PC-9 (cell line): ENCODE results near the gene CDYL2. TPM values are rescaled to one million over a fixed set of nuclear protein-coding genes. Genes with fewer than 3 reads are reported as not detected.

Experiments used
- BruUV-seq: library from RNA; stranded (reverse); fragments of 400-500 nt; replicated peaks from 2 replicates; lab custom pipeline; 2021; lab: Mats Ljungman, UMichigan
- CTCF ChIA-PET: fragments of 300-600 bp; sonication (Branson Sonifier 250); formaldehyde crosslinking; loops from one replicate; lab custom pipeline; 2022; ENCODE audit warnings: antibody characterized with exemption; lab: Charles Lee
- POLR2A ChIA-PET: fragments of 300-600 bp; sonication (Branson Sonifier 250); formaldehyde crosslinking; loops from one replicate; lab custom pipeline; 2022; ENCODE audit warnings: antibody characterized with exemption; ENCODE audit not compliant: unreplicated experiment; lab: Charles Lee
- DNase-seq, 2 experiments: peaks; one replicate each; pipeline versions ENCODE4 v3.0.0 to v3.0.0-alpha.2; 2015 to 2022; ENCODE audit warnings: mixed read lengths in 1 of 2
- H2AFZ ChIP-seq: fragments of 200-600 bp; sonication (generic); 2 replicates; pipeline ENCODE4 v1.8.1; 2017; ENCODE audit warnings: antibody characterized with exemption
- H3F3A ChIP-seq: fragments of 200-600 bp; sonication (generic); 2 replicates; pipeline ENCODE4 v1.8.1; 2017; ENCODE audit warnings: antibody characterized with exemption, mild to moderate bottlenecking, low read depth; ENCODE audit not compliant: insufficient read depth
- H3K27ac ChIP-seq: fragments of 200-600 bp; sonication (generic); 2 replicates; pipeline ENCODE4 v1.6.1; 2016; ENCODE audit warnings: mixed run types
- H3K27me3 ChIP-seq: fragments of 200-600 bp; sonication (generic); 2 replicates; pipeline ENCODE4 v1.6.1; 2016; ENCODE audit warnings: low read depth, mixed run types; ENCODE audit not compliant: insufficient read depth
- H3K36me3 ChIP-seq: fragments of 200-600 bp; sonication (generic); 2 replicates; pipeline ENCODE4 v1.6.1; 2016; ENCODE audit warnings: low read depth, mixed run types
- H3K4me1 ChIP-seq: fragments of 200-600 bp; sonication (generic); replicated peaks from 2 replicates; pipeline ENCODE4 v1.6.1; 2016; ENCODE audit warnings: mixed run types; ENCODE audit not compliant: insufficient read depth
- H3K4me2 ChIP-seq: fragments of 200-600 bp; sonication (generic); 2 replicates; pipeline ENCODE4 v1.6.1; 2017; ENCODE audit warnings: mixed run types
- H3K4me3 ChIP-seq: fragments of 200-600 bp; sonication (generic); 2 replicates; pipeline ENCODE4 v1.6.1; 2016; ENCODE audit warnings: mixed run types
- H3K79me2 ChIP-seq: fragments of 200-600 bp; sonication (generic); 2 replicates; pipeline ENCODE4 v1.6.1; 2017; ENCODE audit warnings: low read depth, mixed run types
- H3K9me2 ChIP-seq: fragments of 200-600 bp; sonication (generic); 2 replicates; pipeline ENCODE4 v1.8.1; 2017; ENCODE audit warnings: mild to moderate bottlenecking; ENCODE audit not compliant: insufficient read depth
- H3K9me3 ChIP-seq: fragments of 200-600 bp; sonication (generic); 2 replicates; pipeline ENCODE4 v1.8.1; 2016; ENCODE audit warnings: low read depth; ENCODE audit not compliant: insufficient read depth
- H4K20me1 ChIP-seq: fragments of 200-600 bp; sonication (generic); 2 replicates; pipeline ENCODE4 v1.8.1; 2017; ENCODE audit not compliant: insufficient read depth
- EZH2 ChIP-seq: fragments of 200-600 bp; sonication (generic); IDR thresholded peaks from 2 replicates; pipeline ENCODE4 v1.8.0; 2017; ENCODE audit warnings: antibody characterized with exemption, low read depth
- intact Hi-C: fragments of 100-400 bp; cut with micrococcal nuclease; formaldehyde crosslinking; loops from one replicate; pipeline ENCODE4 v1.10.0; 2022; ENCODE audit not compliant: unreplicated experiment
- total RNA-seq: library from RNA; stranded (reverse); gene quantifications from 2 replicates; pipeline ENCODE4 v1.2.3, GENCODE V29; 2021
- TF ChIP-seq, protein P1 (sequence below): fragments of 200-600 bp; sonication (generic); conservative IDR thresholded peaks from 2 replicates; pipeline ENCODE4 v1.6.1; 2017; ENCODE audit warnings: mixed run types, antibody characterized with exemption, mild to moderate bottlenecking, moderate library complexity

Gene CDYL2
- total RNA-seq, 1 experiment from 2014 or later, result 3.3 TPM

DNA sequence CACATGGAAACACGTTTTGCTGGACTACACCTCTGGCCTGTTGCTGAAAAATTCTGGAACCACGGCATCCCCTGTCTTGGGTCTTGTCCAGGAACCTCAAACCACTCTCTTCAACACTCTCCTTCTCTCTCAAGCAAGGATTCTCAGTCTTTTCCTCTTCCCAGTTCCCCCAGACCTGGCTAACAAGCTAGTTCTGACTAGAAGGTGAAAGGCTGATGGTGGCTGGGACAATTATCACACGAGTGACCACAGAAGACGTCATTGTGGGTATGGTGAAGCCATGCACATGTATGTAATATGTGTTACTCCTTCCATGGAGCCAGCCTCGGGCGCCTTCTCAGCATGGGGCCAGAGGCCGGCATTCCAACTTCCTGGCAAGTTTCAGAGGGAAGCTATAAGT lies 123.0 kb downstream of the CDYL2 start:
- no peaks in the 10 kb centered on the region for H3K79me2 ChIP-seq
- H2AFZ ChIP-seq, result no peak overlapping the region
- POLR2A ChIA-PET, result no interaction called here
- H4K20me1 ChIP-seq, result no peaks in the 10 kb centered on the region
- no peaks in the 10 kb centered on the region for H3K9me2 ChIP-seq
- H3K4me1 ChIP-seq, result no peaks in the 10 kb centered on the region
- intact Hi-C loops, result no loop called here
- H3K9me3 ChIP-seq, result no peaks in the 10 kb centered on the region
- H3K36me3 ChIP-seq, result no peaks in the 10 kb centered on the region
- TF ChIP-seq, protein P1, sequence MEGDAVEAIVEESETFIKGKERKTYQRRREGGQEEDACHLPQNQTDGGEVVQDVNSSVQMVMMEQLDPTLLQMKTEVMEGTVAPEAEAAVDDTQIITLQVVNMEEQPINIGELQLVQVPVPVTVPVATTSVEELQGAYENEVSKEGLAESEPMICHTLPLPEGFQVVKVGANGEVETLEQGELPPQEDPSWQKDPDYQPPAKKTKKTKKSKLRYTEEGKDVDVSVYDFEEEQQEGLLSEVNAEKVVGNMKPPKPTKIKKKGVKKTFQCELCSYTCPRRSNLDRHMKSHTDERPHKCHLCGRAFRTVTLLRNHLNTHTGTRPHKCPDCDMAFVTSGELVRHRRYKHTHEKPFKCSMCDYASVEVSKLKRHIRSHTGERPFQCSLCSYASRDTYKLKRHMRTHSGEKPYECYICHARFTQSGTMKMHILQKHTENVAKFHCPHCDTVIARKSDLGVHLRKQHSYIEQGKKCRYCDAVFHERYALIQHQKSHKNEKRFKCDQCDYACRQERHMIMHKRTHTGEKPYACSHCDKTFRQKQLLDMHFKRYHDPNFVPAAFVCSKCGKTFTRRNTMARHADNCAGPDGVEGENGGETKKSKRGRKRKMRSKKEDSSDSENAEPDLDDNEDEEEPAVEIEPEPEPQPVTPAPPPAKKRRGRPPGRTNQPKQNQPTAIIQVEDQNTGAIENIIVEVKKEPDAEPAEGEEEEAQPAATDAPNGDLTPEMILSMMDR, result no peak
- no peak for TF ChIP-seq EZH2
- no peak overlapping the region for H3K4me3 ChIP-seq
- H3K27me3 ChIP-seq, result peaks cover 44% of the 10 kb centered on the region
- CTCF ChIA-PET, result no interaction called here
- no peaks in the 10 kb centered on the region for H3F3A ChIP-seq
- no TSS peak for BruUV-seq
- DNase-seq, result no peak
- H3K4me2 ChIP-seq, result no peak overlapping the region
- H3K27ac ChIP-seq, result no peak overlapping the region

DNA sequence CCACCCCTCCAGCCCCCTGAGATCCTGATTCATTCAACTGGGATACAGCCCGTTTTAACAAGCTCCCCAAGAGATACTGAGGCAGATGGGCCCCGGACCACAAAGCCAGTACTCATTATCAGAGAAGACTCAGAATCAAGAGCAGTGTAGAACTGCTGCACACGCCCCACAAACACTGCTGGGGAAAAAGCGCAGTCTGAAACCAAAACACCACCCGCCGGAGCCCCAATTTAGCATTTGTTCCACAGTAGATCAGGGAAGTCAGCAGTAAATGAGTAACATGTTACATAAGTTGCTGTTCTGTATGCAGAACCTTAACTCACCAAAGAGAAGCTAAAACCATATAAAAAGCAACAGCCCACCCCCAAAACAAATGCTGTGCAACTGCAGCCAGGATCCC lies 123.6 kb downstream of the CDYL2 start:
- Histone ChIP-seq H3K27me3 (peaks cover 44% of the 10 kb centered on the region), H3K79me2 (no peaks in the 10 kb centered on the region), H3F3A (no peaks in the 10 kb centered on the region), H3K27ac (no peak overlapping the region), H3K4me1 (no peaks in the 10 kb centered on the region), H3K9me3 (no peaks in the 10 kb centered on the region), H3K4me2 (no peak overlapping the region), H2AFZ (no peak overlapping the region), H4K20me1 (no peaks in the 10 kb centered on the region), H3K9me2 (no peaks in the 10 kb centered on the region), H3K36me3 (no peaks in the 10 kb centered on the region), H3K4me3 (no peak overlapping the region)
- no peak for DNase-seq
- intact Hi-C loops, result no loop called here
- POLR2A ChIA-PET, result no interaction called here
- CTCF ChIA-PET, result no interaction called here
- TF ChIP-seq EZH2, result no peak
- TF ChIP-seq, protein P1, result no peak
- no TSS peak for BruUV-seq

DNA sequence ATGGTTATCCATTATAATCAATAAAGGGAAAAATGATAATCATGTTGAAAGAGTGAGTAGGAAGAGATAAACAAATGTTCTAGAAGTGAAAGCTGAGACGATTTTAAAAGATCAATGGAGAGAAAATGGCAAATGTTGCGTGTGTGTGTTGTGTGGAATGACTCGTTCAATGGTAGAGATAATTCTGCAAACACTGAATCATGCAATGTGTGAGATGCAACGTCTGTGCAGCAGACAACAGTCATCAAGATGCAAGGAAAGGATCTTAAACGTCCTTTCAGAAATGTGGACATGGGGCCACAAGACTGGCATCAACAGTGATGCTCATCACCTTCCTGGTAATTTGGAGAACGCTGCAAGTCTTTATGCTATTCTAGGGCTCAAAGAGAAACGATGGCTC lies 124.4 kb downstream of the CDYL2 start:
- H3K4me2 ChIP-seq, result no peak overlapping the region
- no peaks in the 10 kb centered on the region for H3K9me2 ChIP-seq
- DNase-seq, result no peak
- no peaks in the 10 kb centered on the region for H3K79me2 ChIP-seq
- no peak overlapping the region for H3K4me3 ChIP-seq
- H3K9me3 ChIP-seq, result no peaks in the 10 kb centered on the region
- intact Hi-C loops, result no loop called here
- CTCF ChIA-PET, result no interaction called here
- H3K27me3 ChIP-seq, result peaks cover 49% of the 10 kb centered on the region
- POLR2A ChIA-PET, result no interaction called here
- no peaks in the 10 kb centered on the region for H3K36me3 ChIP-seq
- no peaks in the 10 kb centered on the region for H3F3A ChIP-seq
- H3K27ac ChIP-seq, result no peak overlapping the region
- H4K20me1 ChIP-seq, result no peaks in the 10 kb centered on the region
- no peak overlapping the region for H2AFZ ChIP-seq
- no TSS peak for BruUV-seq
- H3K4me1 ChIP-seq, result no peaks in the 10 kb centered on the region
- TF ChIP-seq EZH2, result no peak
- TF ChIP-seq, protein P1, result no peak
